Gastrocnemius medialis (tissue), 4 donors: ENCODE results near the gene SPRR2E.

Experiments used
- CTCF ChIP-seq, 5 experiments: fragments of 450-650 bp in 3 of 5; fragments of 200-600 bp in 2 of 5; sonication (generic) in 2 of 5; IDR thresholded peaks in 4 of 5; conservative IDR thresholded peaks in 1 of 5; 1 replicate in 4 of 5; 2 replicates in 1 of 5; pipeline ENCODE4 v1.5.1; 2016 to 2019; ENCODE audit warnings: antibody characterized with exemption in 5 of 5, mild to moderate bottlenecking in 3 of 5, moderate library complexity in 3 of 5
- POLR2A ChIP-seq, 2 donors: fragments of 450-650 bp; IDR thresholded peaks; one replicate each; pipeline ENCODE4 v1.6.1; 2017; ENCODE audit warnings: antibody characterized with exemption in 2 of 2, mild to moderate bottlenecking in 2 of 2, moderate library complexity in 2 of 2

GRCh38 chr1:153141377-153141776, 47.1 kb upstream of the SPRR2E start:
- TF ChIP-seq CTCF (IDR thresholded peaks at IDR 0.05 in 4 of 5, conservative IDR thresholded peaks at IDR 0.05 in 1 of 5), result no peak
- TF ChIP-seq POLR2A (IDR thresholded peaks at IDR 0.05), result no peak
